Endothelial cell of umbilical vein (primary cell): ENCODE data around the gene CELSR2. TPM values are rescaled to one million over a fixed set of nuclear protein-coding genes. Genes with fewer than 3 reads are reported as not detected.

Experiments
- BruUV-seq: library from RNA; stranded (reverse); fragments of 400-500 nt; replicated peaks from 2 replicates; lab custom pipeline; 2021; lab: Mats Ljungman, UMichigan
- CTCF ChIA-PET: fragments of 300-600, 350-600 bp; sonication (Branson Sonifier 250); formaldehyde crosslinking; loops from one replicate; lab custom pipeline; 2021; ENCODE audit warnings: antibody characterized with exemption, inconsistent platforms; lab: Charles Lee
- POLR2A ChIA-PET: fragments of 300-600, 350-600 bp; sonication (Branson Sonifier 250); formaldehyde crosslinking; loops from one replicate; lab custom pipeline; 2021; ENCODE audit warnings: antibody characterized with exemption, inconsistent platforms; lab: Charles Lee
- DNase-seq: peaks from one replicate; pipeline ENCODE4 v3.0.0-alpha.2; 2011; ENCODE audit warnings: low read depth, low spot score
- FAIRE-seq: peaks from 2 replicates; lab custom pipeline; 2011; peaks lifted over from hg19 to GRCh38; lab: Jason Lieb, UNC
- H2AFZ ChIP-seq: 2 replicates; pipeline ENCODE4 v1.6.0; 2012; ENCODE audit warnings: low read depth, low read length, control low read depth, inconsistent platforms
- H3K27ac ChIP-seq: 2 replicates; pipeline ENCODE4 v1.5.1; 2011; ENCODE audit warnings: low read depth, mild to moderate bottlenecking, control low read depth, low read length, moderate library complexity; ENCODE audit not compliant: insufficient read depth
- H3K27me3 ChIP-seq, 2 experiments: 2 replicates each; pipeline versions ENCODE4 v1.6.0 to v1.6.1; 2011; ENCODE audit warnings: low read length in 2 of 2, mixed read lengths in 1 of 2; ENCODE audit not compliant: control insufficient read depth in 2 of 2, insufficient read depth in 2 of 2
- H3K36me3 ChIP-seq, 2 experiments: 2 replicates in 1 of 2; 3 replicates in 1 of 2; pipeline ENCODE4 v1.5.1; 2011; ENCODE audit warnings: low read length in 2 of 2, mild to moderate bottlenecking in 1 of 2, moderate library complexity in 1 of 2; ENCODE audit not compliant: control insufficient read depth in 2 of 2, insufficient read depth in 2 of 2; ENCODE audit errors: extremely low read depth in 1 of 2
- H3K4me1 ChIP-seq: 3 replicates; pipeline ENCODE4 v1.5.1; 2011; ENCODE audit warnings: mild to moderate bottlenecking, low read length; ENCODE audit not compliant: control insufficient read depth, insufficient read depth; ENCODE audit errors: extremely low read depth
- H3K4me2 ChIP-seq: 2 replicates; pipeline ENCODE4 v1.6.1; 2011; ENCODE audit warnings: low read length, control low read depth, mixed read lengths; ENCODE audit not compliant: insufficient read depth
- H3K4me3 ChIP-seq, 3 experiments: fragments of 200-600 bp in 1 of 3; sonication (generic), shearing (Covaris generic) in 1 of 3; replicated peaks in 1 of 3; 2 replicates each; pipeline ENCODE4 v1.5.1; 2011 to 2016; ENCODE audit warnings: control low read depth in 3 of 3, low read length in 3 of 3, mild to moderate bottlenecking in 2 of 3, inconsistent platforms in 1 of 3, low read depth in 1 of 3, moderate library complexity in 1 of 3; ENCODE audit not compliant: insufficient read depth in 1 of 3
- H3K79me2 ChIP-seq: 2 replicates; pipeline ENCODE4 v1.6.0; 2012; ENCODE audit warnings: low read length, inconsistent platforms; ENCODE audit not compliant: control insufficient read depth, insufficient read depth
- H3K9ac ChIP-seq: replicated peaks from 2 replicates; pipeline ENCODE3; 2011; ENCODE audit warnings: low read length, control low read depth; ENCODE audit not compliant: insufficient read depth; ENCODE audit errors: extremely low read depth
- H3K9me1 ChIP-seq: replicated peaks from 3 replicates; pipeline ENCODE4 v1.6.0; 2011; ENCODE audit warnings: mild to moderate bottlenecking, low read length; ENCODE audit not compliant: control insufficient read depth, insufficient read depth; ENCODE audit errors: extremely low read depth
- H3K9me3 ChIP-seq: replicated peaks from 2 replicates; pipeline ENCODE4 v1.5.1; 2012; ENCODE audit warnings: low read length, inconsistent platforms; ENCODE audit not compliant: control insufficient read depth, insufficient read depth
- H4K20me1 ChIP-seq: replicated peaks from 2 replicates; pipeline ENCODE3; 2011; ENCODE audit warnings: mild to moderate bottlenecking, low read length; ENCODE audit not compliant: control insufficient read depth, insufficient read depth; ENCODE audit errors: extremely low read depth
- CTCF ChIP-seq, 2 donors: IDR thresholded peaks; 1 replicate in 1 of 2; 2 replicates in 1 of 2; pipeline ENCODE4 v1.5.1; 2011; ENCODE audit warnings: low read length in 2 of 2, mild to moderate bottlenecking in 2 of 2, moderate library complexity in 2 of 2, control low read depth in 1 of 2, inconsistent platforms in 1 of 2, low read depth in 1 of 2; ENCODE audit not compliant: insufficient read depth in 1 of 2; ENCODE audit errors: extremely low read depth in 1 of 2
- EZH2 ChIP-seq: IDR thresholded peaks from 2 replicates; pipeline ENCODE4 v1.6.1; 2012; ENCODE audit warnings: borderline replicate concordance, low read depth, mild to moderate bottlenecking, moderate library complexity, low read length, inconsistent platforms; ENCODE audit not compliant: severe bottlenecking
- FOS ChIP-seq: IDR thresholded peaks from 2 replicates; pipeline ENCODE4 v1.6.1; 2011; ENCODE audit warnings: mild to moderate bottlenecking, low read length, moderate library complexity, borderline replicate concordance; ENCODE audit not compliant: insufficient read depth
- GATA2 ChIP-seq: IDR thresholded peaks from 2 replicates; pipeline ENCODE4 v1.7.0; 2011; ENCODE audit warnings: low read depth, mild to moderate bottlenecking, moderate library complexity, mixed read lengths, low read length; ENCODE audit not compliant: insufficient read length, insufficient read depth
- JUN ChIP-seq: IDR thresholded peaks from 2 replicates; pipeline ENCODE4 v1.6.1; 2011; ENCODE audit warnings: borderline replicate concordance, low read depth; ENCODE audit not compliant: insufficient read length, insufficient read depth
- MYC ChIP-seq: IDR thresholded peaks from one replicate; pipeline ENCODE4 v1.6.1; 2011; ENCODE audit warnings: mild to moderate bottlenecking, low read depth, low read length
- POLR2A ChIP-seq: IDR thresholded peaks from 2 replicates; pipeline ENCODE4 v1.6.1; 2012; ENCODE audit warnings: low read depth, mild to moderate bottlenecking, control low read depth, low read length
- POLR2AphosphoS5 ChIP-seq: IDR thresholded peaks from 2 replicates; pipeline ENCODE4 v1.6.1; 2012; ENCODE audit warnings: low read depth, mild to moderate bottlenecking, control low read depth, low read length, moderate library complexity; ENCODE audit not compliant: insufficient read depth
- dilution Hi-C: fragments of 300-500 bp; cut with MboI; formaldehyde crosslinking; loops from one replicate; pipeline ENCODE4 v1.15.0; 2019; ENCODE audit warnings: low sequenced_read_pairs; ENCODE audit not compliant: extremely low pct_ligation_motif_present
- intact Hi-C: fragments of 100-400 bp; cut with micrococcal nuclease; formaldehyde crosslinking; loops from one replicate; pipeline ENCODE4 v1.10.0; 2022
- polyA plus RNA-seq, 4 experiments: library from polyadenylated mRNA; depleted of rRNA in 3 of 4; stranded (reverse) in 3 of 4; unstranded in 1 of 4; fragments of >200 nt; gene quantifications; 2 replicates each; pipeline versions ENCODE4 v1.2.1 to v1.2.3, GENCODE V29; 2011 to 2012; ENCODE audit warnings: missing spikeins in 1 of 4
- total RNA-seq: library from RNA; stranded (reverse); gene quantifications from 2 replicates; pipeline ENCODE4 v1.2.3, GENCODE V29; 2021
- TF ChIP-seq, protein P1 (sequence below): IDR thresholded peaks from 2 replicates; pipeline ENCODE4 v1.6.1; 2011; ENCODE audit not compliant: insufficient read depth, insufficient read length

CELSR2 gene
- total and polyA plus RNA-seq, 2 donors (not counting 3 experiments of a cell fraction or from before 2014, with no cell fraction given) = 0.90 to 1.4 TPM

- Histone ChIP-seq H3K4me2 (no peak overlapping the region), H3K79me2 (no peaks in the 10 kb centered on the region), H3K4me3 (no peak overlapping the region), H3K9me3 (no peaks in the 10 kb centered on the region), H3K9me1 (no peaks in the 10 kb centered on the region), H3K27ac (no peak overlapping the region), H3K36me3 (no peaks in the 10 kb centered on the region), H4K20me1 (no peaks in the 10 kb centered on the region), H3K4me1 (no peaks in the 10 kb centered on the region), H2AFZ (no peak overlapping the region), H3K9ac (no peak overlapping the region), H3K27me3 (no peaks in the 10 kb centered on the region)
- CTCF ChIA-PET = interaction anchor here (0.6 to 5.5 kb wide), 20 partner anchors 9 to 268 kb away, joined by 3 to 124 read pairs (median 4); partner anchors contain the start of genes PSRC1 and SORT1
- POLR2A ChIA-PET = no interaction called here
- TF ChIP-seq POLR2AphosphoS5 = no peak
- TF ChIP-seq MYC = no peak
- TF ChIP-seq EZH2 = no peak
- TF ChIP-seq, protein P1, sequence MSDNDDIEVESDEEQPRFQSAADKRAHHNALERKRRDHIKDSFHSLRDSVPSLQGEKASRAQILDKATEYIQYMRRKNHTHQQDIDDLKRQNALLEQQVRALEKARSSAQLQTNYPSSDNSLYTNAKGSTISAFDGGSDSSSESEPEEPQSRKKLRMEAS = no peak
- no peak for TF ChIP-seq JUN
- intact Hi-C loops = no loop called here
- FAIRE-seq (no peak), DNase-seq (no peak)
- dilution Hi-C loops = no loop called here
- no TSS peak for BruUV-seq
These were observed 15.0 kb downstream of the CELSR2 start for GRCh38 chr1:109264379-109264755.

DNA sequence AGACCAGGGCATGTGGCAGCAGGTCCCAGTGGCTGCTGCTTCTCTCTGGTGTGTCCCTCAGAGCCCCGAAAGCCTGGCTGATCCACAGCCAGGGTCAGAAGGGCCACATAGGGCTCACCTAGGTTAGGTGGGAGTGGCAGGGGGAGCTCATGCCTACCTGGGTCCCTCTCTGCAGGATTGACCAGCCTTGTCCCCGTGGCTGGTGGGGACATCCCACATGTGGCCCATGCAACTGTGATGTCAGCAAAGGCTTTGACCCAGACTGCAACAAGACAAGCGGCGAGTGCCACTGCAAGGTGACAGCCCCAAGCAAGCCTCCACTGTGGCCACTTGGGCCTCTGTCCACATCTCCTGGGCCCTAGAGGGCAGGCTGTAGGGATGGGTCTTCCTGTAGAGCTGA is 15.7 kb downstream of the CELSR2 start:
- Histone ChIP-seq H4K20me1 (no peaks in the 10 kb centered on the region), H3K4me2 (no peak overlapping the region), H3K4me1 (no peaks in the 10 kb centered on the region), H3K27me3 (no peaks in the 10 kb centered on the region), H3K9me1 (no peaks in the 10 kb centered on the region), H3K9me3 (no peaks in the 10 kb centered on the region), H3K4me3 (no peak overlapping the region), H2AFZ (no peak overlapping the region), H3K36me3 (no peaks in the 10 kb centered on the region), H3K27ac (no peak overlapping the region), H3K9ac (no peak overlapping the region), H3K79me2 (no peaks in the 10 kb centered on the region)
- FAIRE-seq (no peak), DNase-seq (no peak)
- dilution Hi-C loops = no loop called here
- ChIA-PET CTCF (interaction anchor here (1.0 to 5.5 kb wide), 6 partner anchors 9 to 267 kb away, joined by 3 to 124 read pairs (median 8); partner anchors contain the start of gene SORT1), POLR2A (no interaction called here)
- BruUV-seq = no TSS peak
- intact Hi-C loops = no loop called here
- no peak for TF ChIP-seq POLR2AphosphoS5
- no peak for TF ChIP-seq EZH2
- no peak for TF ChIP-seq JUN
- no peak for TF ChIP-seq POLR2A
- TF ChIP-seq, protein P1 = no peak
- TF ChIP-seq CTCF (IDR thresholded peaks at IDR 0.05; ENCODE audit: extremely low read depth in 1 of 2, insufficient read depth in 1 of 2, low read depth in 1 of 2, low read length in 2 of 2) = no peak
- TF ChIP-seq FOS = no peak
- no peak for TF ChIP-seq GATA2
- no peak for TF ChIP-seq MYC
